SK-N-SH (cell line): ENCODE measurements around the gene SETDB2. TPM values are rescaled to one million over a fixed set of nuclear protein-coding genes. Genes with fewer than 3 reads are reported as not detected.

ENCODE experiments used
- CTCF ChIA-PET: fragments of 300-600, 350-600 bp; formaldehyde crosslinking; extraction: SDS; loops from one replicate; lab custom pipeline; 2021; lab: Yijun Ruan, JAX
- POLR2A ChIA-PET: fragments of 350-600 bp; sonication (Branson Sonifier 250); formaldehyde crosslinking; extraction: SDS; loops from one replicate; lab custom pipeline; 2020; ENCODE audit warnings: antibody characterized with exemption, inconsistent platforms; lab: Yijun Ruan, JAX
- DNase-seq: peaks from one replicate; pipeline ENCODE4 v3.0.0; 2012
- H2AFZ ChIP-seq: fragments of 200-600 bp; sonication (generic); 2 replicates; pipeline ENCODE4 v1.8.1; 2016; ENCODE audit warnings: antibody characterized with exemption, mild to moderate bottlenecking, low read depth
- H3F3A ChIP-seq: fragments of 200-600 bp; sonication (generic); replicated peaks from 2 replicates; pipeline ENCODE3; 2016; ENCODE audit warnings: antibody characterized with exemption, mild to moderate bottlenecking; ENCODE audit not compliant: insufficient read depth
- H3K27ac ChIP-seq, 2 experiments: fragments of 200-500 bp in 1 of 2; fragments of 200-600 bp in 1 of 2; sonication (Bioruptor generic) in 1 of 2; sonication (generic), shearing (Covaris generic) in 1 of 2; 2 replicates each; pipeline versions ENCODE4 v1.5.1 to v1.6.1; 2014 to 2016; ENCODE audit warnings: low read depth in 2 of 2, inconsistent platforms in 1 of 2, low read length in 1 of 2, mild to moderate bottlenecking in 1 of 2, mixed read lengths in 1 of 2
- H3K27me3 ChIP-seq: fragments of 200-600 bp; sonication (generic), shearing (Covaris generic); 2 replicates; pipeline ENCODE4 v1.6.1; 2016; ENCODE audit warnings: mixed run types; ENCODE audit not compliant: insufficient read depth
- H3K36me3 ChIP-seq, 2 experiments: fragments of 200-500 bp in 1 of 2; fragments of 200-600 bp in 1 of 2; sonication (Bioruptor generic) in 1 of 2; sonication (generic) in 1 of 2; replicated peaks in 1 of 2; 2 replicates each; pipeline versions ENCODE3 to v1.5.1; 2014 to 2016; ENCODE audit warnings: low read length in 1 of 2, mild to moderate bottlenecking in 1 of 2; ENCODE audit not compliant: insufficient read depth in 2 of 2, control insufficient read depth in 1 of 2
- H3K4me1 ChIP-seq, 2 experiments: fragments of 200-500 bp in 1 of 2; fragments of 200-600 bp in 1 of 2; sonication (Bioruptor generic) in 1 of 2; sonication (generic), shearing (Covaris generic) in 1 of 2; 2 replicates each; pipeline versions ENCODE4 v1.5.1 to v1.6.1; 2014 to 2016; ENCODE audit warnings: low read depth in 1 of 2, low read length in 1 of 2, mixed run types in 1 of 2; ENCODE audit not compliant: insufficient read depth in 2 of 2, control insufficient read depth in 1 of 2
- H3K4me2 ChIP-seq: fragments of 200-600 bp; sonication (generic), shearing (Covaris generic); 2 replicates; pipeline ENCODE4 v1.6.1; 2017; ENCODE audit warnings: mixed run types
- H3K4me3 ChIP-seq, 2 experiments: fragments of 200-500 bp in 1 of 2; fragments of 200-600 bp in 1 of 2; sonication (Bioruptor generic) in 1 of 2; sonication (generic), shearing (Covaris generic) in 1 of 2; 2 replicates each; pipeline versions ENCODE4 v1.5.1 to v1.8.1; 2014 to 2016; ENCODE audit warnings: low read depth in 2 of 2, inconsistent platforms in 1 of 2, low read length in 1 of 2, mild to moderate bottlenecking in 1 of 2, mixed read lengths in 1 of 2, moderate library complexity in 1 of 2
- H3K79me2 ChIP-seq: fragments of 200-600 bp; sonication (generic); 2 replicates; pipeline ENCODE4 v1.8.1; 2017; ENCODE audit warnings: mild to moderate bottlenecking; ENCODE audit not compliant: insufficient read depth
- H3K9ac ChIP-seq: fragments of 200-600 bp; sonication (generic); 2 replicates; pipeline ENCODE4 v1.6.1; 2017; ENCODE audit warnings: mixed run types
- H3K9me2 ChIP-seq: fragments of 200-600 bp; sonication (generic); 2 replicates; pipeline ENCODE4 v1.6.1; 2017; ENCODE audit warnings: mixed run types
- H3K9me3 ChIP-seq: fragments of 200-600 bp; sonication (generic); 2 replicates; pipeline ENCODE4 v1.6.1; 2017; ENCODE audit warnings: mixed run types, mild to moderate bottlenecking, moderate library complexity
- H4K20me1 ChIP-seq: fragments of 200-600 bp; sonication (generic); 2 replicates; pipeline ENCODE4 v1.6.1; 2017; ENCODE audit warnings: mild to moderate bottlenecking, mixed run types; ENCODE audit not compliant: insufficient read depth
- CHD2 ChIP-seq: fragments of 150-350 bp; IDR thresholded peaks from 2 replicates; pipeline ENCODE4 v1.6.1; 2018; ENCODE audit warnings: low read length; ENCODE audit not compliant: partially characterized antibody
- ELF1 ChIP-seq: IDR thresholded peaks from 2 replicates; pipeline ENCODE4 v1.4.0; 2012
- EZH2phosphoT487 ChIP-seq: fragments of 200-600 bp; sonication (generic); IDR thresholded peaks from 2 replicates; pipeline ENCODE4 v1.6.1; 2017; ENCODE audit warnings: low read depth, mixed run types, mild to moderate bottlenecking, antibody characterized with exemption, moderate library complexity, borderline replicate concordance
- FOSL2 ChIP-seq: IDR thresholded peaks from 2 replicates; pipeline ENCODE4 v1.4.0; 2012; ENCODE audit warnings: low read depth, mild to moderate bottlenecking, moderate library complexity, borderline replicate concordance
- FOXJ3 ChIP-seq: sonication (generic); formaldehyde crosslinking; IDR thresholded peaks from 2 replicates; pipeline ENCODE4 v1.5.1; 2020; ENCODE audit warnings: mild to moderate bottlenecking, missing genetic modification reagents
- FOXM1 ChIP-seq: IDR thresholded peaks from 2 replicates; pipeline ENCODE4 v1.4.0; 2012; ENCODE audit warnings: low read depth, mild to moderate bottlenecking
- GABPA ChIP-seq: IDR thresholded peaks from 2 replicates; pipeline ENCODE4 v1.4.0; 2012; ENCODE audit warnings: low read depth, mild to moderate bottlenecking
- IRF3 ChIP-seq: fragments of 150-350 bp; IDR thresholded peaks from 2 replicates; pipeline ENCODE4 v1.6.1; 2016; ENCODE audit warnings: mild to moderate bottlenecking, low read depth, low read length
- JUND ChIP-seq: IDR thresholded peaks from 2 replicates; pipeline ENCODE4 v1.4.0; 2012
- MAX ChIP-seq: IDR thresholded peaks from 2 replicates; pipeline ENCODE4 v1.4.0; 2012; ENCODE audit warnings: low read depth
- NFIC ChIP-seq: IDR thresholded peaks from 2 replicates; pipeline ENCODE4 v1.4.0; 2012; ENCODE audit warnings: borderline replicate concordance
- NRF1 ChIP-seq: IDR thresholded peaks from 2 replicates; pipeline ENCODE4 v1.6.1; 2012; ENCODE audit warnings: low read depth, mild to moderate bottlenecking, low read length
- RAD21 ChIP-seq: IDR thresholded peaks from 2 replicates; pipeline ENCODE4 v1.6.1; 2012; ENCODE audit warnings: mild to moderate bottlenecking, low read length
- RFX5 ChIP-seq: IDR thresholded peaks from 2 replicates; pipeline ENCODE4 v1.6.1; 2012; ENCODE audit warnings: mild to moderate bottlenecking, improper control_type of control experiment, low read length
- SIN3A ChIP-seq: IDR thresholded peaks from 2 replicates; pipeline ENCODE4 v1.6.1; 2012; ENCODE audit warnings: low read depth, mild to moderate bottlenecking, low read length, moderate library complexity, borderline replicate concordance
- TCF12 ChIP-seq: IDR thresholded peaks from 2 replicates; pipeline ENCODE4 v1.4.0; 2012
- TEAD4 ChIP-seq: IDR thresholded peaks from 2 replicates; pipeline ENCODE4 v1.4.0; 2012; ENCODE audit warnings: mild to moderate bottlenecking, borderline replicate concordance; ENCODE audit not compliant: insufficient read depth
- YY1 ChIP-seq: IDR thresholded peaks from 2 replicates; pipeline ENCODE4 v1.4.0; 2012; ENCODE audit warnings: low read depth, mild to moderate bottlenecking
- ZBTB33 ChIP-seq: IDR thresholded peaks from 2 replicates; pipeline ENCODE4 v1.4.0; 2012; ENCODE audit warnings: low read depth, borderline replicate concordance
- WGBS: methylation state at CpG from one replicate; pipeline ENCODE4 v1.1.6; 2017; ENCODE audit warnings: low lambda C conversion rate; 5-methylcytosine and 5-hydroxymethylcytosine counted together
- polyA plus RNA-seq, 3 experiments: library from polyadenylated mRNA; depleted of rRNA; stranded (reverse); fragments of >200 nt; gene quantifications; 2 replicates each; pipeline ENCODE4 v1.2.3, GENCODE V29; 2012

SETDB2 gene
- polyA plus RNA-seq, 1 of the 3 experiments (the other 2 are of a cell fraction), result 1.9 TPM

- peak overlapping the region; percentile 60 for H3K4me2 ChIP-seq
- no peak overlapping the region for H3K9ac ChIP-seq
- no peaks in the 10 kb centered on the region; a peak in 1 of 4 replicates for H3K4me1 ChIP-seq
- peak overlapping the region in 1 of 2 experiments; percentile 2; a peak in 1 of 4 replicates for H3K4me3 ChIP-seq
- POLR2A ChIA-PET, result no interaction called here
- no peaks in the 10 kb centered on the region for H3K36me3 ChIP-seq
- CTCF ChIA-PET, result no interaction called here
- H3F3A ChIP-seq, result peaks cover 19% of the 10 kb centered on the region
- H3K79me2 ChIP-seq, result no peaks in the 10 kb centered on the region
- WGBS, result 62% methylated on average over 6 of the region's 6 CpGs
- TF ChIP-seq TCF12, result 0 out of 2 replicates have a peak, but pooled peaks have one; percentile 26
- TF ChIP-seq NRF1, result no peak
- TF ChIP-seq ELF1, result no peak
- TF ChIP-seq ZBTB33, result no peak
- TF ChIP-seq RFX5, result no peak
- TF ChIP-seq EZH2phosphoT487, result no peak
- TF ChIP-seq JUND, result peak; percentile 31; the same call in 1 of the 2 replicates
- TF ChIP-seq IRF3, result no peak
- no peak for TF ChIP-seq NFIC
- peak; percentile 60; the same call in 1 of the 2 replicates for TF ChIP-seq FOSL2
- H3K27ac ChIP-seq, result peak overlapping the region in 1 of 2 experiments; percentile 67; a peak in 2 of 4 replicates
- no peaks in the 10 kb centered on the region for H3K9me2 ChIP-seq
- no peaks in the 10 kb centered on the region for H3K9me3 ChIP-seq
- no peak for DNase-seq
- H4K20me1 ChIP-seq, result no peaks in the 10 kb centered on the region
- no peak overlapping the region for H2AFZ ChIP-seq
- H3K27me3 ChIP-seq, result no peaks in the 10 kb centered on the region
Observed at GRCh38 chr13:49499889-49500660, 56.0 kb downstream of the SETDB2 start.

GRCh38 chr13:49502954-49503353, 58.9 kb downstream of the SETDB2 start:
- Histone ChIP-seq H3K9ac (no peak overlapping the region), H3K27me3 (no peaks in the 10 kb centered on the region), H3F3A (peaks cover 15% of the 10 kb centered on the region), H4K20me1 (no peaks in the 10 kb centered on the region), H3K79me2 (no peaks in the 10 kb centered on the region), H3K4me1 (no peaks in the 10 kb centered on the region; a peak in 1 of 4 replicates), H3K9me2 (no peaks in the 10 kb centered on the region), H3K9me3 (no peaks in the 10 kb centered on the region), H3K4me2 (no peak overlapping the region), H3K27ac (no peak overlapping the region), H3K4me3 (no peak overlapping the region), H3K36me3 (no peaks in the 10 kb centered on the region), H2AFZ (no peak overlapping the region)
- DNase-seq, result no peak
- ChIA-PET CTCF (no interaction called here), POLR2A (no interaction called here)
- 82% methylated on average over 8 of the region's 9 CpGs for WGBS
- TF ChIP-seq TCF12 (no peak), NRF1 (no peak), EZH2phosphoT487 (no peak), SIN3A (no peak), ZBTB33 (no peak), FOXJ3 (CRISPR knock-in tag) (no peak), YY1 (no peak), ELF1 (no peak), CHD2 (no peak), RAD21 (no peak), FOXM1 (no peak), GABPA (no peak), RFX5 (no peak), IRF3 (no peak), TEAD4 (no peak), MAX (no peak)
